Hepatocyte (in vitro differentiated cells): ENCODE measurements around the gene TENM4. TPM values are rescaled to one million over a fixed set of nuclear protein-coding genes. Genes with fewer than 3 reads are reported as not detected.
"Not testable (repeated sequence)": the region's sequence is repeated elsewhere in the genome, so short reads cannot be mapped to it uniquely, and the experiment has no call there.

Experiments used
- DNase-seq: peaks from one replicate; pipeline ENCODE4 v3.0.0-alpha.2; 2016; ENCODE audit warnings: low spot score
- H2AFZ ChIP-seq: fragments of 200-600 bp; sonication (generic); 2 replicates; pipeline ENCODE4 v1.6.0; 2016; ENCODE audit warnings: antibody characterized with exemption, mild to moderate bottlenecking
- H3K27ac ChIP-seq: fragments of 200-600 bp; sonication (generic); 2 replicates; pipeline ENCODE4 v1.5.1; 2016; ENCODE audit warnings: mild to moderate bottlenecking
- H3K27me3 ChIP-seq: fragments of 200-600 bp; sonication (generic); 2 replicates; pipeline ENCODE4 v1.6.1; 2016
- H3K36me3 ChIP-seq: fragments of 200-600 bp; sonication (generic); replicated peaks from 2 replicates; pipeline ENCODE4 v1.5.1; 2016; ENCODE audit warnings: low read depth; ENCODE audit not compliant: insufficient read depth
- H3K4me1 ChIP-seq: fragments of 200-600 bp; sonication (generic); 2 replicates; pipeline ENCODE4 v1.5.1; 2016; ENCODE audit warnings: mild to moderate bottlenecking, moderate library complexity; ENCODE audit not compliant: insufficient read depth
- H3K4me2 ChIP-seq: fragments of 200-600 bp; sonication (generic); 2 replicates; pipeline ENCODE4 v1.6.0; 2016
- H3K4me3 ChIP-seq: fragments of 200-600 bp; sonication (generic); 2 replicates; pipeline ENCODE4 v1.5.1; 2016; ENCODE audit warnings: mild to moderate bottlenecking
- H3K79me2 ChIP-seq: fragments of 200-600 bp; sonication (generic); 2 replicates; pipeline ENCODE4 v1.6.0; 2017; ENCODE audit warnings: mild to moderate bottlenecking
- H3K9me2 ChIP-seq: fragments of 200-600 bp; sonication (generic); replicated peaks from 2 replicates; pipeline ENCODE4 v1.6.0; 2017; ENCODE audit warnings: mild to moderate bottlenecking; ENCODE audit not compliant: insufficient read depth
- H3K9me3 ChIP-seq: fragments of 200-600 bp; sonication (generic); 2 replicates; pipeline ENCODE4 v1.5.1; 2016; ENCODE audit warnings: low read depth, mild to moderate bottlenecking
- H4K20me1 ChIP-seq: fragments of 200-600 bp; sonication (generic); 2 replicates; pipeline ENCODE4 v1.6.0; 2016; ENCODE audit warnings: mild to moderate bottlenecking; ENCODE audit not compliant: insufficient read depth, poor library complexity, severe bottlenecking
- CTCF ChIP-seq: fragments of 200-600 bp; sonication (generic); IDR thresholded peaks from 2 replicates; pipeline ENCODE4 v1.5.1; 2016; ENCODE audit warnings: antibody characterized with exemption, mild to moderate bottlenecking; ENCODE audit not compliant: poor library complexity
- EZH2 ChIP-seq: fragments of 200-600 bp; sonication (generic); IDR thresholded peaks from 2 replicates; pipeline ENCODE4 v1.6.1; 2016; ENCODE audit warnings: antibody characterized with exemption, mild to moderate bottlenecking, borderline replicate concordance
- EZH2phosphoT487 ChIP-seq: fragments of 200-600 bp; sonication (generic); IDR thresholded peaks from one replicate; pipeline ENCODE4 v1.6.1; 2018; ENCODE audit warnings: antibody characterized with exemption, mild to moderate bottlenecking, low read depth, moderate library complexity; ENCODE audit not compliant: unreplicated experiment, severe bottlenecking
- WGBS: methylation state at CpG from one replicate; pipeline ENCODE4 v1.1.6; 2016; ENCODE audit warnings: low lambda C conversion rate; ENCODE audit errors: missing lambda C conversion rate; 5-methylcytosine and 5-hydroxymethylcytosine counted together
- polyA plus RNA-seq: library from polyadenylated mRNA; unstranded; fragments of >200 nt; fragmentation: Nextera tagmentation; extraction: Ambion mirVana; gene quantifications from 2 replicates; pipeline ENCODE4 v1.2.1, GENCODE V29; 2016
- total RNA-seq: library from RNA; depleted of rRNA; stranded (reverse); fragments of >200 nt; gene quantifications from 2 replicates; pipeline ENCODE4 v1.2.3, GENCODE V29; 2014

The TENM4 gene
- total and polyA plus RNA-seq, 2 experiments from 2014 or later = 18.4 to 18.7 TPM

DNA sequence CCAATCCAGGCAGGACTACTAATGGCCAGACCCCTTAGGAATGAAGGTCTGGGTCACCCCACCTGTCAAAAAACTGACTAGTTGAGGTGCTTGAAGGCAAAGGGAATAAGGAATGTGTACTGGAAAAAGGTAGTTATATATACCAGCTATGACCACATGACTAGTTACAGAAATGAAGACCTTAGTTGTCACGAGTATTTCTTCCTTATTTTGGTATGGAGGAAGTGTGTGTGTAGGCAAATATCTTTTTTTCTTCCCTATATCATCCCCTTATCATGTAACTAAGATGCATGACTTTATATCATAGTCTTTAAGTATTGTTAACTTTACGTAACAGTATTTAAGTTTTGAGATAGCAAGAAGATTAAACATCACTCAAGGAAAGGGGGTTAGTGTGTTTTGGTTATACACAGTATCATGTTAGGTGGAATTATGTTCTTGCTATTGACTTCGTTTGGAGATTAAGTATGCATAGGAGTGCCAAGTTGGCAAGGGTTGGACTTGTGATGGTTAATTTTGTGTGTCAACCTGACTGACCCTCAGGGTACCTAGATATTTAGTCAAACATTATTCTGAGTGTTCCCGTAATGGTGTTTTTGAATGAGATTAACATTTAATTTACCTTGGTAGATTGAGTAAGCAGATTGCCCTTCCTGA is 828.0 kb downstream of the TENM4 start:
- Histone ChIP-seq H3K36me3 (no peaks in the 10 kb centered on the region), H2AFZ (no peak overlapping the region), H3K4me1 (no peaks in the 10 kb centered on the region), H3K9me3 (no peaks in the 10 kb centered on the region), H3K4me3 (no peak overlapping the region), H3K27ac (no peak overlapping the region), H4K20me1 (no peaks in the 10 kb centered on the region), H3K9me2 (no peaks in the 10 kb centered on the region), H3K79me2 (no peaks in the 10 kb centered on the region), H3K4me2 (no peak overlapping the region), H3K27me3 (no peaks in the 10 kb centered on the region)
- DNase-seq = no peak
- WGBS = 78% methylated on average over 4 of the region's 4 CpGs
- TF ChIP-seq EZH2 (no peak), EZH2phosphoT487 (no peak), CTCF (no peak)

- H3K4me1 ChIP-seq, DNase-seq, H4K20me1 ChIP-seq, H3K4me3 ChIP-seq, H3K79me2 ChIP-seq, H3K9me3 ChIP-seq, H3K27ac ChIP-seq, H3K36me3 ChIP-seq, H3K9me2 ChIP-seq, H2AFZ ChIP-seq, H3K4me2 ChIP-seq, H3K27me3 ChIP-seq: not testable (repeated sequence)
- WGBS = 91% methylated on average over 5 of the region's 5 CpGs
Observed at GRCh38 chr11:78609321-78609720, 831.5 kb downstream of the TENM4 start.

GRCh38 chr11:78607696-78608095 is 833.1 kb downstream of the TENM4 start:
- no peaks in the 10 kb centered on the region for H4K20me1 ChIP-seq
- no peak overlapping the region for H3K27ac ChIP-seq
- H3K9me2 ChIP-seq = no peaks in the 10 kb centered on the region
- DNase-seq = no peak
- no peak for TF ChIP-seq EZH2
- no peak for TF ChIP-seq CTCF
- no peak for TF ChIP-seq EZH2phosphoT487
- H3K4me1 ChIP-seq = no peaks in the 10 kb centered on the region
- no peaks in the 10 kb centered on the region for H3K27me3 ChIP-seq
- H3K79me2 ChIP-seq = no peaks in the 10 kb centered on the region
- no peaks in the 10 kb centered on the region for H3K9me3 ChIP-seq
- H3K36me3 ChIP-seq = no peaks in the 10 kb centered on the region
- no peak overlapping the region for H2AFZ ChIP-seq
- no peak overlapping the region for H3K4me2 ChIP-seq
- H3K4me3 ChIP-seq = no peak overlapping the region

DNA sequence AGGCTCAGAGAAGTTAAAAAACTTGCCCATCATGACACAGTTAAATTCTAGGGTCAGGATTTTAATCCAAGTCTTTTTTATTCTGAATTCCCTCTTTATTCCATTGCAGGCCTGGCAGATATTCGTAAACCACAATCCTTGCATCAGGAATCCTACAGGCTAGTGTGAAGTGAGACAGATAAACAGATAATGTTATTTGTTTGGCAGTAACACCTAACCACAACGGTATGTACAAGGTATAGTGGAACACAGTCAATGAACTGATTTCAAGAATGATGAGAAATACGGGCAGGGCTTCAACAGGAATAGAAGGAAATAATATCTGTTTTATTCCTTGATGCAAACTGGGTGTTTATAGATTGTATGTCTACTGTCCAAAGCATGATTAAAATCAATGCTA is 834.2 kb downstream of the TENM4 start:
- no peaks in the 10 kb centered on the region for H3K79me2 ChIP-seq
- no peak overlapping the region for H3K4me2 ChIP-seq
- no peaks in the 10 kb centered on the region for H3K4me1 ChIP-seq
- H3K36me3 ChIP-seq = no peaks in the 10 kb centered on the region
- H2AFZ ChIP-seq = no peak overlapping the region
- H4K20me1 ChIP-seq = no peaks in the 10 kb centered on the region
- no peak overlapping the region for H3K27ac ChIP-seq
- no peaks in the 10 kb centered on the region for H3K9me3 ChIP-seq
- no peaks in the 10 kb centered on the region for H3K27me3 ChIP-seq
- no peaks in the 10 kb centered on the region for H3K9me2 ChIP-seq
- DNase-seq = no peak
- no peak for TF ChIP-seq EZH2phosphoT487
- no peak for TF ChIP-seq EZH2
- TF ChIP-seq CTCF = no peak
- 65% methylated on average over 3 of the region's 3 CpGs for WGBS
- H3K4me3 ChIP-seq = no peak overlapping the region
